8988T (cell line): Measurements from ENCODE around the gene LRRC30.
A peak's percentile ranks its signal among the peaks of the same experiment; 100 is the strongest.
"Not testable (repeated sequence)": the region's sequence is repeated elsewhere in the genome, so short reads cannot be mapped to it uniquely, and the experiment has no call there.

Source experiments
- DNase-seq: peaks from one replicate; pipeline ENCODE4 v3.0.0; 2011

The LRRC30 gene

DNA sequence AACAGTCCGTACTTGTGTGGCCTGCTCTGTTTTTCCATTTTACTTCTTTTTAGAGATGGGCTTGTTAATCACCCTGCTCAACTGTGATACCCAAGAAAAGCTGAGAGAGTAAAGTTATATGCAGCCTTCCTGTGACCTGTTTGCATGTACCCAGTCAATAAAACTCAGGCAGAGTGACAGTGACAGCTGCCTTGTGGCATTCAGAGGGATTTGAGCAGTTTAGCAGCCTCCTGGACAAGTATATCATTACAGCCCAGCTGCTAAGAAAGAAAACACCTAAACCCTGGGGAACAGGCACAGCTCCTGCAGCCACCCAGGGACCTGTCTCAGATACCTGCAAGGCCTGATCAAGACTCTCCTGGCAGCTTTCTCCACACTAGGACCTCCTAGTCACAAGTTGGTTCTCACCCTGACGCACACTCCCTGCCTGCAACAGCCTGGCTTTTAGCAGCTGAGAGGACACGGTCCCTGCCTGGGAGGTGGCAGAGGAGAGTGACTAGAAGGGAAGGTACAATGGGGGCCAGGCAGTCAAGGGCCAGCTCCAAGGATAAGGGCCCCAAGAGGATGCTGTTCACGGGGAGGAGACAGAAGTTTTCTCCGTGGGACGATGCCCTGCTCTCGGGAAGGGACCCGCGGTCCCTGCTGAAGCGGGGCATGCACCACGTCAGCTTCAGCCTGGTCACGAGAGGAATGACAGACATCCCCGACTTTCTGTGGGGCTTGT lies at the start of gene LRRC30:
Gene LRRC30, plus strand, starts transcription at position 464 of the 724 bp plus-strand sequence. Its CDS starts 50 bp downstream, at position 514.
- no peak for DNase-seq

- no peak for DNase-seq
Measured at GRCh38 chr18:7185701-7186100, 45.2 kb upstream of the LRRC30 start.

GRCh38 chr18:7190547-7191156 lies 40.2 kb upstream of the LRRC30 start:
- DNase-seq: no peak

DNA sequence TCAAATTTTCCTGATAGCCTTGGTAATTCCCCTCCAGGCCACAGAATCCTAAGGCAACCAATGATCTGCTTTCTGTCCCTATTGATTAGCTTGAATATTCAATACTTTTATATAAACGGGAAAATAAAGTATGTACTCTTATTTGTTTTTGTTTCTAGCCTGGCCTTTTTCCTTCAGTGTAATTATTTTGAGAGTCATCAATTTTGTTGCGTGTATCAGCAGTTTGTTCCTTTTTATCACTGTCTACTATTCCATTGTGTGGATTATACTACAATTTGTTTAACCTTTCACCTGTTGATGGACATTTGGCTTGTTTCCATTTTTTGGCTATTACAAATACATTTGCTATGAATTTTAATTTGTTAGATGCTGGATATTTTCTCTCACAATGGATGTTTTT lies 39.2 kb upstream of the LRRC30 start:
- DNase-seq: no peak

DNA sequence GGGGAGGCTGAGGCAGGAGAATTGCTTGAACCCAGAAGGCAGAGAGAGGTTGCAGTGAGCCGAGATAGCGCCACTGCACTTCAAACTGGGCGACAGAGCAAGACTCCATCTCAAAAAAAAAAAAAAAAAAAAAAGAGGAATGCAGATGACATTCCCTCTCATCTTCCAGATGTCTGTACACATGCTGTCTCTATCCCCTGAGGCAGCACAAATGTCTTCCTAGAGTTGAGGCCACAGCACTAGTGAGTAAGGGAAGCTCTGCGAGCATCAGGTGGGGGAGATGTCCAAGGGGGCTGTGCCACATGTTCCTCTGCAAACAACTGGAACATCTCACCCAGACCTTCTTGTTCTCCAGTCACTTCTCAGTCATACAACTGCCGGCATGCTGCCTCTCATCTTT lies 35.6 kb upstream of the LRRC30 start:
- no peak for DNase-seq

DNA sequence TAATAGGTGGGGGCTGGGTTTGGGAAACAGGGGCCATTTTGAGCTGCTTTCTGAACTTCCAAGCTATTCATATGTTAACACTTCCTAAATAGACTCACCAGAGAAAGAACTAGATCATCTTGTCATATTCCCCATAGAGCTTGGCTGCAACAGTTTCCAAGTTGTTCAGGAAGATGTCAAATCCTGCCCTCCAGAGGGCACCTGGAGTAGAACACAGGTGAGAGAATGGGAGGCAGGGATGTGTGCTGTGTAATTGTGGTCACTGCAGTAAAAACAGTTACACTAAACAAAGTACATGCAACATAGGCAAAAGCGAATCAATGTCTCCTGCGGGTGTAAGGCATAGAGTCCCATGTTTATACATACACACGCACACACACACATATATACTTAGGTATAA lies 34.5 kb upstream of the LRRC30 start:
- DNase-seq: no peak

DNA sequence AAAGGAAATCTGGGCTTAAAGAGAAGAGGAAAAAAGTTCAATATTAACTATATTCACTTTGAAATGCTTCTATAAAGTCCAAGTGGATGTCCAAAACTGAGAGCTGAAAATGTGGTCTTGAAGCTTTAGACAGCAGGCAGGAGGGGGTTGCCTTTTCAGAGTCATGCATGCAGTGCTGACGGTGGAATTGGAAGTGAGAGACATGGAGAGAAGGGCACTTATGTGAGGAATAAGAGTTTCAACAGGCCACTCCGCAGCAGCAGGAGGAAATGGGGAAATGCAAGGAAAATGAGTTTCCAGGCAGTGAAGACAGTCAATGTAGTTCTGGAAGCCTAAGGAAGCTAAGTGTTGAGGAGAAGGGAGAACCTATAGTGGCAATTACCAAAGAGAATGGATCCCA lies 33.0 kb upstream of the LRRC30 start:
- DNase-seq: no peak

DNA sequence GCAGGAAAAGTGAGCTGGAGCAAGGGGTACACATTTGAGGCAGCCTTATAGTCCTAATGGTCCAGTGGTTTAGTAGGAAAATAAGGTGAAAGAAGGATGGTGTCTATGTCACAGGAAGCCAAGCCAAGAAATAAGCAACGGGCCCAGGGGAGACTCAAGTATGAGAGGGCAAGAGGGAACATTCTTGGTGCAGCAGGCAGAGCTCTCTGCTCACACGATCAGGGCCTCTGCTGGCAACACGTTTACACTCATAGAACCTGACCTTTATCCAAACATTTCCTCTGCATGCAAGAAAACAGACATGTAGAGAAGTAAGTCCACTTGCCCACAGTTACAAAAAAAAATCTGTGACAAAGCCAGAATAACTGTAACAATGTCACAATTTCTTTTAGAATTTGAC lies 32.6 kb upstream of the LRRC30 start:
- no peak for DNase-seq

DNA sequence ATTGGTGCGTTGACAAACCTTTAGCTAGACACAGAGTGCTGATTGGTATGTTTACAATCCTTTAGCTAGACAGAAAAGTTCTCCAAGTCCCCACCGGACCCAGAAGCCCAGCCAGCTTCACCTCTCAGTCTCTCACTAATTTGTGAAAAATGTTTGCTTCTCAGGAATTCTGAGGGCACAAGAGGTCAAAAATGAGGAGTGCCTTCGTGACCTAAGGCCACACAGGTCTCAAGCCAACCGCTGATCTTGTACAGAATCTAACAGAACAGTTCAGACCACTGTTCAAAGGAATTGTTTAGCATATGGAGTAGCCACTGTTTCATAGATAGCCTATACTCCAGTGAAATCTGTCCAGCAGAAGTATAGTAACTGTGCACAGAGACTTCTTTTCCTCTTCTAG lies 29.8 kb upstream of the LRRC30 start:
- no peak for DNase-seq

GRCh38 chr18:7202169-7202568 lies 28.7 kb upstream of the LRRC30 start:
- DNase-seq: no peak

DNA sequence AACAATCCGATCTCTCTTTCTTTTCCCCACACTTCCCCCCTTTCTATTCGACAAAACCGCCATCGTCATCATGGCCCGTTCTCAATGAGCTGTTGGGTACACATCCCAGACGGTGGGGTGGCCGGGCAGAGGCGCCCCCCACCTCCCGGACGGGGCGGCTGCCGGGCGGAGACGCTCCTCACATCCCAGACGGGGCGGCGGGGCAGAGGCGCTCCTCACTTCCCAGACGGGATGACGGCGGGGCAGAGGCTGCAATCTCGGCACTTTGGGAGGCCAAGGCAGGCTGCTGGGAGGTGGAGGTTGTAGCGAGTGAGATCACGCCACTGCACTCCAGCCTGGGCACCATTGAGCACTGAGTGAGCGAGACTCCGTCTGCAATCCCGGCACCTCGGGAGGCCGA lies 27.3 kb upstream of the LRRC30 start:
- not testable (repeated sequence) for DNase-seq

DNA sequence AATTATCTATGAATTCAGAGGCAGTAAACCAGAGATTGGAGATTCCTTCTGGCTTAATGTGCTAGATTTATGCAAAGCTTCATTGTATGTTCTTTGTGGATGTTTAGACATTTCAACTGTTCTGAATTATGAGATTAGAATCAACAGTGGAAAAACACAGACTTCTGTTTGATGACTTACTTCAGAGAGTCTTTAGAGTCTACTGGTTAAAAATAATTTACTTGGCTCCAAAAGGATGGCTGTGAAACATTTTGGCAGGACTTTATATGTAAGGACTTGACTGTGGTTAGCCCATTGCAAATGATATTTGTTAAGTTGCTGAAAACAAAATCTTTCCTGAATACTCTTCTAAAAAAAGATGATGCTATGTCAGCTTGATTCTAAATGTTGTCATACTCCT lies 25.5 kb upstream of the LRRC30 start:
- DNase-seq: no peak

- DNase-seq: no peak
Measured at GRCh38 chr18:7206217-7206616, 24.7 kb upstream of the LRRC30 start.

GRCh38 chr18:7207366-7207915 lies 23.4 kb upstream of the LRRC30 start:
- no peak for DNase-seq

DNA sequence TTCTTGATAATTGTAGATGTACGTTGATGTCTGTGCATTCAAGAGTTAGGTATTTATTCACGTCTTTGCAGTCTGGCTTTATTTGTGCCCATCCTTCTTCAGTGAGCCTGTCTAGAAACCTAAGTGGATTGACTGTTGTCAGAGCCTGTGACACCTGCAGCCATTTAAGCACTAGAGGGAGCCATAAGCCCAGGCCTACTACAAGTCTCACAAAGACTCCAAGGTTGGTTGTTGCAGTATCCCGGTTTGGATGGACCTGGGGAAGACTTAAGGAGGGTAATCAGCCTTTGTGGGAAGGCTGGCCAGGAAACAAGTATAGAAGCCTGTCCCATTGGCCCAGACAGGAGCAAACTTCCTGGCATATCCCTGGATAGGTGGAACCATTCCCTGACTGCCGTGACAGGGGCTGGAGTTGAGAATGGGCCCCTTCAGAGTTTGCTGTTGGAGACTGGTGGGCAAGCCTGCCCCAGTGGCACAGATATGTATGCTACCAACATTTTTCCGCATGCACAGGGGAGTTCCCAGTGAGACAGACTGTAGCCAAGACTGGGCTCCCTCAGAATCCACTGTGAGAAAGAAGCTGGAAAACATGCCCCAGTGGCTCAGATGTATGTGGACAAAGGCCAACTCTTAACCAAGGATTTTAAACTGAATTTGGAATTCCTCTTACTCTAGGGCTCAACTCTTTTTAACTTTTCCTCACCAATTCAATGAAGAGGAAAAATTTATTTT lies 9.3 kb upstream of the LRRC30 start:
- peak; percentile 33 for DNase-seq

DNA sequence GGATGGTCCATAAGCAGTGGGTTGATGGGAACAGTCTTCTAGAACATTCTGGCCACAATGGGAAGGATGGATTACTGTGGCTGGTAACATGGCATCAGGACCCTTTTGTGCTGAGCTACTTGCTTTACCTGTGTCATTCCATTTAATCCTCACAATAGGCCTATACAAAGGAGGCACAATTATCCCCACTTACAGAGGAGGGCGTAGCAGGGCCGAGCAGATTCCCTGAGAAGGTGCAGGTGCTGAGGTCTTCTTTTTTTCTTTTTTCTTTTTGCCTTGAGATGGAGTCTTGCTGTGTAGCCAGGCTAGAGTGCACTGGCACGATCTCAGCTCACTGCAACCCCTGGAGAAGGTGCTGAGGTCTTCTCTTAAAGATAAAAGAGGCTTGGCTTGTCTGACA lies 6.7 kb upstream of the LRRC30 start:
- DNase-seq: no peak

DNA sequence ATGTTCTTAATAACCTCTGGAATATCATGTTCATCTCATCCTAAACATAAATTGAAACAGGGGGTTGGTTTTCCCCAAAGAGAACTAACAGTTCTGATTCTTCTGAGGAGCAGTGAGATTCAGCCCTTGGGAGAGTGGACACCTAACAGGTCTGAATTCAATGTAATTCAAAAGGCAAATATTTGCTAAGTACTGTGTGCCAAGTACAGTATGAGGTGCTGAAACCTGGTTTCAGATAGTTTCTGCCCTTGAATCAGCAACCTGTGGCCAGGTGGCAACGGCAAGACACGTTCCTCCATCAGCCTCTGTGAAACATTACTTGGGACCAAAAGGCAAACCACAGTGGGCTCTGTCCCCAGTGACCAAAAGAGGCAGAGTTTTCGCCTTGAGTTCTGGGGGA lies 1.3 kb downstream of the LRRC30 start:
- no peak for DNase-seq

DNA sequence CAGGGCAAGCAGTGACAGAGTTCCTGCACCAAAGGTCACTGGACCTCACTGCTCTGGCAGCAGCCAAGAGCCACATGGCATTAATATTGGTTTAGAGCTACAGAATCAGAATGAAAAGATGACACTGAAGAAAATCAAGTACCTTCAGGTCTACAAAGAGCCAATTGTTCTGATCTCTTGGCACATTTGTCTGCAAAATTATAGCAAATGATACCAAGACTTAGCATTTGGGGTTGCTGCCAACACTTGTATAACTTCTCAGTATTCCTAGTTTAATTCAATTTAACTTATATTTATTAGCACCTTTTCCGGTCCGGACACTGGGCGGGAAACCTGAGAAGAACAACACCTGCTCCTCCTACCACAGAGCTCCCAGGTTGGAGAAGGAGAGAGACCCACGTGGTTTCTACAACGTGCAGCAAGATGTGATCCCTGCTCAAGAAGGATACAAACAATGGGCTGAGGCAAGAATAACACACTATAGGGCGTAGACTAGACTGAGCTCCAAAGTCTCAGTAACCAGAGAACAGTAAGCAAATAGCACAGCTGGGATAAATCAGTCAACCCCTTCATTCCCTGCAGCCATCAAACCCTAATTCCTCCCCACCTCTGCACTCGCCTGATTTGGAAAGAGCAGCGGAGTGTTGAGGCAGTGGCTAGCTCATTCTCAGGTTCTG lies 2.4 kb downstream of the LRRC30 start:
- DNase-seq: no peak

- DNase-seq: no peak
Measured at GRCh38 chr18:7234091-7234490, 3.2 kb downstream of the LRRC30 start.

- no peak for DNase-seq
Measured at GRCh38 chr18:7234956-7235355, 4.1 kb downstream of the LRRC30 start.

- no peak for DNase-seq
Measured at GRCh38 chr18:7236072-7236471, 5.2 kb downstream of the LRRC30 start.

- DNase-seq: no peak
Measured at GRCh38 chr18:7236933-7237332, 6.0 kb downstream of the LRRC30 start.

DNA sequence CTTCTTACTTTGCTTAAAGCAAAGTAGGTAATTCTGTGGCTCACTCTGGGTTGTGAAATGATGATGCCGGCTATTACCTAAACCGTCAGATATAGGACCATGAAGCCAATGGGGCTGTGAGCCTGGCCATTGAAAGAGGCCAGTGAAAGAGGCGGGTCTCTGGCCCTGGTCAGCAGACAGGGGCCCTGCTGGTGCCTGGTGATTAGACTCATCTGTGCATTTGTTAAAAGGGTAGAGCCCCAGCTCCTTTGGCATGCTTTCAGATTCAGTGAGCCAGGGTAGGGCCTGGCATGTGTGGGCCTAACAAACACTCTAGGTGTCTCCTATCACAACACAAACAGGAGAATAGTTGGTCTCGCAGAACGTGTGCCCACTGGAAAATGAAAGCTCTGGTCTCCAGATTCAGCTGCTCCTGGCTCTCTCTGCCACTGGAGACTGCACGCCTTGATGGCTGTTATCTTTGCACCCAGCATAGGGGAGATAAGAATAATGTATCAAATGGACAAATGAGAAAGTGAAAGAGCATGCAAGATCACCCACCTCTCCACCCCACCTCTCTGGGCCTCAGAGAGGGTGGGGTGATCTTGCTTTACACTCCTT lies 6.9 kb downstream of the LRRC30 start:
- no peak for DNase-seq
